PFSK-1 (cell line): ENCODE data around the gene KCNQ4.

Source experiments
- FOXP2 ChIP-seq: optimal IDR thresholded peaks from 2 replicates; pipeline ENCODE3; 2011; ENCODE audit warnings: borderline replicate concordance, control low read depth, inconsistent platforms; ENCODE audit not compliant: insufficient read depth; ENCODE audit errors: extremely low read length, extremely low read depth
- POLR2AphosphoS5 ChIP-seq: IDR thresholded peaks from 2 replicates; pipeline ENCODE4 v1.6.1; 2012; ENCODE audit warnings: low read depth, mild to moderate bottlenecking, control low read depth, low read length, moderate library complexity
- REST ChIP-seq, 2 experiments: IDR thresholded peaks; 2 replicates each; pipeline versions ENCODE4 v1.6.1 to v1.8.0; 2011 to 2012; ENCODE audit warnings: low read depth in 2 of 2, low read length in 2 of 2, control low read depth in 1 of 2, inconsistent platforms in 1 of 2, mild to moderate bottlenecking in 1 of 2, moderate library complexity in 1 of 2; ENCODE audit not compliant: insufficient read depth in 1 of 2
- SIN3A ChIP-seq: IDR thresholded peaks from 2 replicates; pipeline ENCODE4 v1.6.1; 2012; ENCODE audit warnings: mild to moderate bottlenecking, low read length, moderate library complexity, borderline replicate concordance; ENCODE audit not compliant: insufficient read depth
- TAF1 ChIP-seq: IDR thresholded peaks from 2 replicates; pipeline ENCODE4 v1.6.1; 2012; ENCODE audit warnings: low read length, control low read depth, borderline replicate concordance; ENCODE audit not compliant: insufficient read depth

KCNQ4 gene

GRCh38 chr1:40877698-40878097 lies 94.1 kb downstream of the KCNQ4 start:
- TF ChIP-seq TAF1 = no peak
- no peak for TF ChIP-seq SIN3A
- no peak for TF ChIP-seq FOXP2
- no peak for TF ChIP-seq REST (IDR thresholded peaks at IDR 0.05; ENCODE audit: insufficient read depth in 1 of 2, low read depth in 2 of 2, low read length in 2 of 2)
- no peak for TF ChIP-seq POLR2AphosphoS5

GRCh38 chr1:40878906-40879305 lies 95.3 kb downstream of the KCNQ4 start:
- TF ChIP-seq TAF1 = no peak
- no peak for TF ChIP-seq FOXP2
- no peak for TF ChIP-seq REST (IDR thresholded peaks at IDR 0.05; ENCODE audit: insufficient read depth in 1 of 2, low read depth in 2 of 2, low read length in 2 of 2)
- TF ChIP-seq SIN3A = no peak

- no peak for TF ChIP-seq TAF1
- TF ChIP-seq SIN3A = no peak
- TF ChIP-seq FOXP2 = no peak
Measured at GRCh38 chr1:40879482-40880175, 96.0 kb downstream of the KCNQ4 start.

- TF ChIP-seq TAF1 (no peak), REST (IDR thresholded peaks at IDR 0.05; ENCODE audit: insufficient read depth in 1 of 2, low read depth in 2 of 2, low read length in 2 of 2) (no peak), POLR2AphosphoS5 (no peak), FOXP2 (no peak), SIN3A (no peak)
Measured at GRCh38 chr1:40880813-40881549, 97.4 kb downstream of the KCNQ4 start.

GRCh38 chr1:40884055-40884795 lies 100.6 kb downstream of the KCNQ4 start:
- TF ChIP-seq FOXP2 (no peak), REST (IDR thresholded peaks at IDR 0.05; ENCODE audit: insufficient read depth in 1 of 2, low read depth in 2 of 2, low read length in 2 of 2) (no peak), TAF1 (no peak), POLR2AphosphoS5 (no peak), SIN3A (no peak)
